Activated B cell treated with CpG ODN at 0.5 μM for 24 hours (primary cell): Measurements from ENCODE around the gene ARV1. TPM values are rescaled to one million over a fixed set of nuclear protein-coding genes. Genes with fewer than 3 reads are reported as not detected.

Source experiments
- ATAC-seq: fragments of 200-7000 bp; cut with Tn5 transposase; one replicate; pipeline ENCODE4 v1.10.0; 2021; ENCODE audit warnings: low read depth, mild to moderate bottlenecking, moderate library complexity
- CTCF ChIA-PET: fragments of 350-600 bp; sonication (Branson Sonifier 250); formaldehyde crosslinking; loops from one replicate; lab custom pipeline; 2021; ENCODE audit warnings: antibody characterized with exemption; lab: Charles Lee
- POLR2A ChIA-PET: fragments of 350-600 bp; sonication (Branson Sonifier 250); formaldehyde crosslinking; loops from one replicate; lab custom pipeline; 2021; ENCODE audit warnings: antibody characterized with exemption; lab: Charles Lee
- DNase-seq: peaks from one replicate; pipeline ENCODE4 v3.0.0; 2022
- H3K27ac Mint-ChIP-seq: one replicate; pipeline ENCODE4 v1.8.0; 2020; ENCODE audit warnings: mixed read lengths
- H3K27me3 Mint-ChIP-seq: one replicate; pipeline ENCODE4 v1.8.0; 2021; ENCODE audit warnings: mixed read lengths
- H3K36me3 Mint-ChIP-seq: one replicate; pipeline ENCODE4 v1.8.0; 2021; ENCODE audit warnings: low read depth, mixed read lengths
- H3K4me1 Mint-ChIP-seq: one replicate; pipeline ENCODE4 v1.8.0; 2021; ENCODE audit warnings: mixed read lengths
- H3K4me3 Mint-ChIP-seq: one replicate; pipeline ENCODE4 v1.8.0; 2020; ENCODE audit warnings: mild to moderate bottlenecking, mixed read lengths
- H3K9me3 Mint-ChIP-seq: one replicate; pipeline ENCODE4 v1.8.0; 2020; ENCODE audit warnings: mixed read lengths
- intact Hi-C: fragments of 100-400 bp; cut with micrococcal nuclease; formaldehyde crosslinking; loops from one replicate; pipeline ENCODE4 v1.15.1; 2024
- total RNA-seq: library from RNA; stranded (reverse); gene quantifications from 2 replicates; pipeline ENCODE4 v1.2.3, GENCODE V29; 2022
- TF ChIP-seq, protein P1 (sequence below): fragments of 200-600 bp; IDR thresholded peaks from one replicate; pipeline ENCODE4 v1.8.0; 2022; ENCODE audit warnings: antibody characterized with exemption, mild to moderate bottlenecking

The ARV1 gene
- total RNA-seq, 1 donor from 2014 or later: 13.7 TPM

DNA sequence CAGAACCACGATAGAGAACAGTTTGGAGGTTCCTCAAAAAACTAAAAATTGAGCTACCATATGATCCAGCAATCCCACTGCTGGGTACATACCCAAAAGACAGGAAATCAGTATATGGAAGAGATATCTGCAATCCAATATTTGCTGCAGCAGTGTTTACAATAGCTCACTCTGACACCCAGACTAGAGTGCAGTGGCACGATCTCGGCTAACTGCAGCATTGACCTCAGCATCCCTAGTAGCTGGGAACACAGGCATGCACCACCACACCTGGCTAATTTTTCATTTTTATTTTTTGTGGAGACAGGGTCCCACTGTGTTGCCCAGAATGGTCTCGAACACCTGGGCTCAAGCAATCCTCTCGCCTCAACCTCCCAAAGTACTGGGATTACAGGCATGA is 13.4 kb upstream of the ARV1 start:
- no peak overlapping the region for H3K4me3 Mint-ChIP-seq
- no peaks in the 10 kb centered on the region for H3K27me3 Mint-ChIP-seq
- TF ChIP-seq, protein P1, sequence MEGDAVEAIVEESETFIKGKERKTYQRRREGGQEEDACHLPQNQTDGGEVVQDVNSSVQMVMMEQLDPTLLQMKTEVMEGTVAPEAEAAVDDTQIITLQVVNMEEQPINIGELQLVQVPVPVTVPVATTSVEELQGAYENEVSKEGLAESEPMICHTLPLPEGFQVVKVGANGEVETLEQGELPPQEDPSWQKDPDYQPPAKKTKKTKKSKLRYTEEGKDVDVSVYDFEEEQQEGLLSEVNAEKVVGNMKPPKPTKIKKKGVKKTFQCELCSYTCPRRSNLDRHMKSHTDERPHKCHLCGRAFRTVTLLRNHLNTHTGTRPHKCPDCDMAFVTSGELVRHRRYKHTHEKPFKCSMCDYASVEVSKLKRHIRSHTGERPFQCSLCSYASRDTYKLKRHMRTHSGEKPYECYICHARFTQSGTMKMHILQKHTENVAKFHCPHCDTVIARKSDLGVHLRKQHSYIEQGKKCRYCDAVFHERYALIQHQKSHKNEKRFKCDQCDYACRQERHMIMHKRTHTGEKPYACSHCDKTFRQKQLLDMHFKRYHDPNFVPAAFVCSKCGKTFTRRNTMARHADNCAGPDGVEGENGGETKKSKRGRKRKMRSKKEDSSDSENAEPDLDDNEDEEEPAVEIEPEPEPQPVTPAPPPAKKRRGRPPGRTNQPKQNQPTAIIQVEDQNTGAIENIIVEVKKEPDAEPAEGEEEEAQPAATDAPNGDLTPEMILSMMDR: no peak
- intact Hi-C loops: no loop called here
- H3K36me3 Mint-ChIP-seq: peaks cover 18% of the 10 kb centered on the region
- POLR2A ChIA-PET: no interaction called here
- ATAC-seq (no peak), DNase-seq (no peak)
- no peaks in the 10 kb centered on the region for H3K9me3 Mint-ChIP-seq
- CTCF ChIA-PET: no interaction called here
- peaks cover 43% of the 10 kb centered on the region for H3K4me1 Mint-ChIP-seq
- no peak overlapping the region for H3K27ac Mint-ChIP-seq

DNA sequence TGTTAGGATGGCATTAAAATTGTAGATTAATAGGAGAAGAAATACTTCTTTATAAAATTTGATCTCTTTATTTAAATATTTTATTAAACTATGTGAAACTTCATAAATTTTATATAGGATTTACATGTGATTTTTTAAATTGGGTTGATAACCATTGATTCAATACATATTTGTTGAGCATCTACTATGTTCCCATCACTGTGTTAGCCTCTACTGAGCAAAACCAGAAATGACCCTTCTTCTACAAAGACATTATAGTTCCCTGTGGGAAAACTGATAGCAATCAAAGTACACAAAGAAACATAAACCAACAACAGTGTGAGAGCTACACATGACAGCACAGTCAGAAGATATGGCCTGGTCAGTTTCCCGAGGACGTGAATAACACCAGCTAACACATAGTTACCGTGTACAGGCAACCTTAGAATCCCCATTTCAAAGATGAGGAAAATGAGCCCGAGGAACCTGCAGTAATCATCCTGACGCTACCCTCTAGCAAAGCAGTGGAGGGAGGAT is 12.5 kb upstream of the ARV1 start:
- Mint-ChIP-seq H3K9me3 (no peaks in the 10 kb centered on the region), H3K27ac (no peak overlapping the region), H3K36me3 (peaks cover 13% of the 10 kb centered on the region), H3K4me1 (peaks cover 43% of the 10 kb centered on the region), H3K27me3 (no peaks in the 10 kb centered on the region), H3K4me3 (no peak overlapping the region)
- DNase-seq (no peak), ATAC-seq (no peak)
- TF ChIP-seq, protein P1: no peak
- ChIA-PET CTCF (no interaction called here), POLR2A (no interaction called here)
- intact Hi-C loops: no loop called here

DNA sequence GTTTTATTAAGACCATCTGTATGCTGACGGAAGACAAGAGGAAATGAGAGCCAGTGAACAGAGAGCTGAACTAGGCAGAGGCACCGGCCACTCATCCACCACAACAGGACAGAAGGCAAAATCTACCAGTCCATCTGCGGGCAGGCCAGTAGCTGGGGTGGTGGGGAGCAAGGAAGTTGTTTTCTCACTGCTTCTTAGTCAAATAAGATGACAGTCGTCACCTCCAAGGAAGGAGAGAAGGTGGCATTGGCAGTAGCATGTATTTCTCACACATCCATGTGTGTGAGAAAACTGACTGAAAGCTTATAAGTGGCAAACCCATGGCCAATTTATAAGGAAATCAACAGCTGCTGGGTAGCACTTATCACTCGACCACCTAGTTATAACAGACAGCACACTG is 8.5 kb upstream of the ARV1 start:
- ChIA-PET POLR2A (interaction anchor here (0.8 kb wide), 1 partner anchor 8 kb away, joined by 4 read pairs; the partner anchor contains the start of genes ARV1 and TTC13), CTCF (no interaction called here)
- Mint-ChIP-seq H3K27ac (peak overlapping the region; percentile 69), H3K9me3 (no peaks in the 10 kb centered on the region), H3K4me3 (no peak overlapping the region), H3K27me3 (no peaks in the 10 kb centered on the region), H3K4me1 (peaks cover 50% of the 10 kb centered on the region), H3K36me3 (peaks cover 11% of the 10 kb centered on the region)
- ATAC-seq (no peak), DNase-seq (no peak)
- TF ChIP-seq, protein P1: no peak
- intact Hi-C loops: no loop called here

DNA sequence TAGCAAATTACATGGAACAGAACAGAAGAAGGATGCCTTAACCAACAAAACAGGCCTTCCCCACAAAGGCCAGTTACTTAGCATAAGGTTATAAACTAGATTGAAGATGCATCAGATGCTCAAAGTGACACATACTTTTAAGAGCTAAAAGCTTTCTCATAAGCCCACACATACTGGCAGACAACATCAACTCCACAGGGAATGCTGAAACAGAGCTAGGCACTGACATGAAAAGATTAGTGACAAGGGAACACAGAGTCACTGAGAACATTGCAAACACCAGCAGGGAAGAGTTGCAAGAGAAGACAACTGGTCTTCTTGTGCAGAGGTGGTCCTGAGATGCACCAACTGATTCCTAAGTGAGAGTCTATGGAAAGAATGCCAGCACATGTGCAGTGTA is 7.1 kb upstream of the ARV1 start:
- intact Hi-C loops: no loop called here
- CTCF ChIA-PET: no interaction called here
- POLR2A ChIA-PET: no interaction called here

DNA sequence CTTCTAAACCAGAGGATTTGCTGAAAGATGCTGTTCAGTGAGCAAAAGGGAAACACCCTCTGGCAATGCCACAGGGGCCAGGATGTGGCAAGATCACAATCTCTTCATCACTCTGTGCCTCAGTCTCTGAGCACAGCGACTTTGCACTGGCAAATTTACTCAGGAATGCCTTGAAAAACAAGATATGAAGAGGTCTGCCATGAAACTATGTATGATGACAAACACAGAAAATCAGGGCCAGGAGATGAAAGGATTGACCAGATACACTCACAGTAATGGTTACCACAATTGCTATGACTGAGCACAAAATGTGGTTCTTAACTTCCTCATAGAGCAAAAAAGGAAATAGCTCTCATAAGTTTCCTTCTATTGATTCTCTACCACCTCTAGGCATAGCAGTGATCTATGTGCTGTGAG is 6.0 kb upstream of the ARV1 start:
- ATAC-seq (peak; percentile 83), DNase-seq (no peak)
- H3K9me3 Mint-ChIP-seq: no peaks in the 10 kb centered on the region
- peaks cover 68% of the 10 kb centered on the region for H3K4me1 Mint-ChIP-seq
- ChIA-PET POLR2A (interaction anchor here (1.4 to 1.5 kb wide), 2 partner anchors 15 to 242 kb away, joined by 5 to 10 read pairs; no protein-coding TSS in a partner anchor), CTCF (interaction anchor here (1.0 to 1.3 kb wide), 2 partner anchors 15 to 19 kb away, joined by 3 read pairs; no protein-coding TSS in a partner anchor)
- peaks cover 27% of the 10 kb centered on the region for H3K36me3 Mint-ChIP-seq
- intact Hi-C loops: no loop called here
- peak overlapping the region; percentile 72 for H3K4me3 Mint-ChIP-seq
- TF ChIP-seq, protein P1: no peak
- H3K27me3 Mint-ChIP-seq: no peaks in the 10 kb centered on the region
- peak overlapping the region; percentile 95 for H3K27ac Mint-ChIP-seq

More for the DNA sequence above, 7.1 kb upstream of the ARV1 start:
- Mint-ChIP-seq H3K9me3 (no peaks in the 10 kb centered on the region), H3K36me3 (peaks cover 21% of the 10 kb centered on the region), H3K4me1 (peaks cover 58% of the 10 kb centered on the region), H3K27ac (peak overlapping the region; percentile 95), H3K27me3 (no peaks in the 10 kb centered on the region), H3K4me3 (no peak overlapping the region)
- TF ChIP-seq, protein P1: no peak
- ATAC-seq (no peak), DNase-seq (no peak)
